Loucy (cell line): ENCODE data around the gene KRT77.

Experiments used
- H2AFZ ChIP-seq: fragments of 200-600 bp; sonication (generic); 2 replicates; pipeline ENCODE4 v1.6.0; 2016; ENCODE audit warnings: antibody characterized with exemption, mild to moderate bottlenecking, low read length, moderate library complexity
- H3F3A ChIP-seq: fragments of 200-600 bp; 2 replicates; pipeline ENCODE4 v1.6.0; 2016; ENCODE audit warnings: antibody characterized with exemption, low read depth, mild to moderate bottlenecking
- H3K27me3 ChIP-seq: fragments of 200-600 bp; sonication (generic); 2 replicates; pipeline ENCODE4 v1.6.1; 2014; ENCODE audit warnings: low read length, mild to moderate bottlenecking; ENCODE audit not compliant: insufficient read depth, poor library complexity, severe bottlenecking
- H3K36me3 ChIP-seq: fragments of 200-600 bp; sonication (generic); 2 replicates; pipeline ENCODE4 v1.6.1; 2016; ENCODE audit warnings: low read length; ENCODE audit not compliant: insufficient read depth
- H3K4me1 ChIP-seq: fragments of 200-600 bp; sonication (generic); 2 replicates; pipeline ENCODE4 v1.5.1; 2014; ENCODE audit warnings: low read length, mild to moderate bottlenecking; ENCODE audit not compliant: insufficient read depth, poor library complexity, severe bottlenecking
- H3K4me2 ChIP-seq: fragments of 200-600 bp; sonication (generic); 2 replicates; pipeline ENCODE4 v1.6.0; 2014; ENCODE audit warnings: antibody characterized with exemption, low read length, low read depth, mild to moderate bottlenecking; ENCODE audit not compliant: poor library complexity, severe bottlenecking
- H3K4me3 ChIP-seq: fragments of 200-600 bp; sonication (generic); 2 replicates; pipeline ENCODE4 v1.5.1; 2014; ENCODE audit warnings: low read length, mild to moderate bottlenecking, mixed read lengths; ENCODE audit not compliant: poor library complexity, severe bottlenecking
- H3K79me2 ChIP-seq: fragments of 200-600 bp; sonication (generic); 2 replicates; pipeline ENCODE4 v1.6.1; 2014; ENCODE audit warnings: low read length; ENCODE audit not compliant: insufficient read depth
- H3K9ac ChIP-seq: fragments of 200-600 bp; sonication (generic); 2 replicates; pipeline ENCODE4 v1.6.0; 2014; ENCODE audit warnings: mild to moderate bottlenecking, low read depth, low read length, moderate library complexity; ENCODE audit not compliant: poor library complexity, severe bottlenecking
- H3K9me2 ChIP-seq: fragments of 200-600 bp; sonication (generic); replicated peaks from 2 replicates; pipeline ENCODE4 v1.6.1; 2016; ENCODE audit warnings: low read depth, low read length, mixed read lengths
- H3K9me3 ChIP-seq: fragments of 200-600 bp; sonication (generic); 2 replicates; pipeline ENCODE4 v1.6.1; 2014; ENCODE audit warnings: mild to moderate bottlenecking, antibody characterized with exemption, low read length, low read depth; ENCODE audit not compliant: insufficient read depth
- H4K20me1 ChIP-seq: fragments of 200-600 bp; sonication (generic); 2 replicates; pipeline ENCODE4 v1.6.0; 2014; ENCODE audit warnings: antibody characterized with exemption, low read length, mild to moderate bottlenecking; ENCODE audit not compliant: insufficient read depth, poor library complexity, severe bottlenecking
- EZH2phosphoT487 ChIP-seq: fragments of 200-600 bp; IDR thresholded peaks from 2 replicates; pipeline ENCODE4 v1.6.1; 2018; ENCODE audit warnings: antibody characterized with exemption, mild to moderate bottlenecking, moderate library complexity, borderline replicate concordance
- TF ChIP-seq, protein P1 (sequence below): fragments of 200-600 bp; sonication (generic); conservative IDR thresholded peaks from 2 replicates; pipeline ENCODE4 v1.5.1; 2014; ENCODE audit warnings: mild to moderate bottlenecking, antibody characterized with exemption, low read length

Gene KRT77

DNA sequence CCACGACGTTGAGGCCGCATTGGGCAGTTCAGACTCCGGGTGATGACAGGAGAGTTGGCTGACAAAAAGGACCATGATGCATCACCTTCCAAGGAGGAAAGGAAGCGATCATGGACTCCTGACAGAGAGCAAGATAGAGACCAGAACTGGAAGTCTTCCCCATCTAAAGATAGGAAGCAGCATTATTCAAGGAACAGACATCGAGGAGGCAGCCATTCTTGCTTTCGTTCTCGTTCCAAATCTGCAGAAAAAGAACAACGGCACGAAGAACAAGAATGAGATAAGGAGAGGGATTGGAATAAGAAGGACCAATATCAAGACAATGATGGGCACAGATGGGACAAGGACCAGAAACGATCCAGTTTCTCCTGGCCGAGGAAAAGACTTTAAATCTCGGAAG is 27.1 kb upstream of the KRT77 start:
- no peaks in the 10 kb centered on the region for H3K9me2 ChIP-seq
- H4K20me1 ChIP-seq, result no peaks in the 10 kb centered on the region
- no peak overlapping the region for H3K9ac ChIP-seq
- H3K4me1 ChIP-seq, result no peaks in the 10 kb centered on the region
- TF ChIP-seq, protein P1, sequence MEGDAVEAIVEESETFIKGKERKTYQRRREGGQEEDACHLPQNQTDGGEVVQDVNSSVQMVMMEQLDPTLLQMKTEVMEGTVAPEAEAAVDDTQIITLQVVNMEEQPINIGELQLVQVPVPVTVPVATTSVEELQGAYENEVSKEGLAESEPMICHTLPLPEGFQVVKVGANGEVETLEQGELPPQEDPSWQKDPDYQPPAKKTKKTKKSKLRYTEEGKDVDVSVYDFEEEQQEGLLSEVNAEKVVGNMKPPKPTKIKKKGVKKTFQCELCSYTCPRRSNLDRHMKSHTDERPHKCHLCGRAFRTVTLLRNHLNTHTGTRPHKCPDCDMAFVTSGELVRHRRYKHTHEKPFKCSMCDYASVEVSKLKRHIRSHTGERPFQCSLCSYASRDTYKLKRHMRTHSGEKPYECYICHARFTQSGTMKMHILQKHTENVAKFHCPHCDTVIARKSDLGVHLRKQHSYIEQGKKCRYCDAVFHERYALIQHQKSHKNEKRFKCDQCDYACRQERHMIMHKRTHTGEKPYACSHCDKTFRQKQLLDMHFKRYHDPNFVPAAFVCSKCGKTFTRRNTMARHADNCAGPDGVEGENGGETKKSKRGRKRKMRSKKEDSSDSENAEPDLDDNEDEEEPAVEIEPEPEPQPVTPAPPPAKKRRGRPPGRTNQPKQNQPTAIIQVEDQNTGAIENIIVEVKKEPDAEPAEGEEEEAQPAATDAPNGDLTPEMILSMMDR, result no peak
- TF ChIP-seq EZH2phosphoT487, result no peak
- H2AFZ ChIP-seq, result no peak overlapping the region
- no peaks in the 10 kb centered on the region for H3K79me2 ChIP-seq
- no peak overlapping the region for H3K4me3 ChIP-seq
- H3F3A ChIP-seq, result no peaks in the 10 kb centered on the region
- no peaks in the 10 kb centered on the region for H3K27me3 ChIP-seq
- H3K4me2 ChIP-seq, result no peak overlapping the region
- no peaks in the 10 kb centered on the region for H3K36me3 ChIP-seq
- no peaks in the 10 kb centered on the region for H3K9me3 ChIP-seq

DNA sequence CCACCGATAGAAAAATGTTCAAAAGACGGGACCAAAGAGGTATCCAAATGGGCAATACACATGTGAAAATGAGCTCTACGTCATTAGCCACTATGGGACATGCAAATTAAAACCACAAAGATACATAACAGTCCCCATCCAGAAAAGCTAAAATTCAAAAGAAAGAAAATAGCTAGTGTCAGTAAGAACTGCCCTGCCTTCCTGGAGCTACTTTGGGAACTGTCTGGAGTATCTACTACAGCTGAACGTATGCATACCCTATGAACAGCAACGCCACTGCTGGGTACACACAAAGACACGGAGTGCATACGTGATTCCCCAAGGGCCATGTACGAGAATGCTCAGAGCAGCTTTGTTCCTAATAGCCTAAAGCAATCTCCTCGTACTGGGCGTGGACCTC is 25.8 kb upstream of the KRT77 start:
- H4K20me1 ChIP-seq, result no peaks in the 10 kb centered on the region
- no peaks in the 10 kb centered on the region for H3K9me3 ChIP-seq
- H3F3A ChIP-seq, result no peaks in the 10 kb centered on the region
- no peaks in the 10 kb centered on the region for H3K36me3 ChIP-seq
- no peak overlapping the region for H2AFZ ChIP-seq
- no peak overlapping the region for H3K9ac ChIP-seq
- H3K4me3 ChIP-seq, result no peak overlapping the region
- H3K27me3 ChIP-seq, result no peaks in the 10 kb centered on the region
- TF ChIP-seq, protein P1, result no peak
- TF ChIP-seq EZH2phosphoT487, result no peak
- H3K79me2 ChIP-seq, result no peaks in the 10 kb centered on the region
- no peak overlapping the region for H3K4me2 ChIP-seq
- H3K4me1 ChIP-seq, result no peaks in the 10 kb centered on the region
- no peaks in the 10 kb centered on the region for H3K9me2 ChIP-seq

DNA sequence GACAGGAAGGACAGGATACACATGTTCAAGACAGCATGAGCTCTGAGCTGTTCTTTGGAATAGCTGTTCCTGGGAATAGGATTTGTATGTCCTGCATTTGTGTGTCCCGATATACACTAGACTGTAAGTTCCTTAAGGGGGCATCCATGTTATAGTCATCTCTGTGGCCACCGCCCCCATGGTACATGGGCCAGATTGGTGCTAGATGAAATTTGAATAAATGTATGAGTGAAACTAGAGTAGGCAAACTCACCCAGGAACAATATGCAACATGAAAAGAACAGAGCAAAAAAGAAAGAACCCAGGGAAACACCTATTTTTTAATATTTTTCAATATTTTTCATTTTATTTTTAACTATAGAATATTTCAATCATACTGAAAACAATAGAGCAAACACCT is 25.1 kb upstream of the KRT77 start:
- Histone ChIP-seq H3K27me3 (no peaks in the 10 kb centered on the region), H3K4me3 (no peak overlapping the region), H3K9ac (no peak overlapping the region), H3K9me2 (no peaks in the 10 kb centered on the region), H3F3A (no peaks in the 10 kb centered on the region), H3K36me3 (no peaks in the 10 kb centered on the region), H3K4me2 (no peak overlapping the region), H3K9me3 (no peaks in the 10 kb centered on the region), H3K4me1 (no peaks in the 10 kb centered on the region), H4K20me1 (no peaks in the 10 kb centered on the region), H2AFZ (no peak overlapping the region), H3K79me2 (no peaks in the 10 kb centered on the region)
- TF ChIP-seq, protein P1, result no peak
- no peak for TF ChIP-seq EZH2phosphoT487
